ENCODE data around the gene MAPKAP1.

MAPKAP1 gene

DNA sequence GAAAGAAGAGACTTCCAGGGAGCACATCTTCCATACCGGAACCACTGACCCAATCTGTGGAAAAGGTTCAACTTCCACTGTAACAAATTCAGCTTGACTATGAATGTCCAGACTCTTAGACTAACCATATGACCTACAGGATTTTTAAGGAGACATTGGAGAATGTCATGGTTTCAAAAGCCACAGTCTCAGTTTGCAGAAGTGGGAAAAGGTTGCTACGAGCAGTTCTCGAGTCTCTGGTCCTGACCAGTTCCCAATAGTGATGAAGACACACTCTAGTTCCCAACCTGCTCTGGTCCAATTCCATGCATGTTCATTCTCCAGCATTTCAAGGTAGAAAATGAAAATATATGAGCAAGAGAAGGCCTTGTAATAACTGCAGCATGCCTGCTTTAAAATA lies 158.0 kb downstream of the MAPKAP1 start:
- H3K36me3 ChIP-seq (replicated peaks) = no peaks in the 10 kb centered on the region
- H3K27me3 ChIP-seq (replicated peaks) = no peaks in the 10 kb centered on the region
- DNase-seq = no peak
- no peak for TF ChIP-seq CTCF (IDR thresholded peaks at IDR 0.05; ENCODE audit: low read depth, low read length, missing control alignments)
- H3K27ac ChIP-seq = no peak overlapping the region
- H3K4me3 ChIP-seq (ENCODE audit: low read depth, low read length) = no peak overlapping the region
- in situ Hi-C loops (cut with HindIII; ENCODE audit: low pct_ligation_motif_present, low sequenced_read_pairs) = no loop called here

DNA sequence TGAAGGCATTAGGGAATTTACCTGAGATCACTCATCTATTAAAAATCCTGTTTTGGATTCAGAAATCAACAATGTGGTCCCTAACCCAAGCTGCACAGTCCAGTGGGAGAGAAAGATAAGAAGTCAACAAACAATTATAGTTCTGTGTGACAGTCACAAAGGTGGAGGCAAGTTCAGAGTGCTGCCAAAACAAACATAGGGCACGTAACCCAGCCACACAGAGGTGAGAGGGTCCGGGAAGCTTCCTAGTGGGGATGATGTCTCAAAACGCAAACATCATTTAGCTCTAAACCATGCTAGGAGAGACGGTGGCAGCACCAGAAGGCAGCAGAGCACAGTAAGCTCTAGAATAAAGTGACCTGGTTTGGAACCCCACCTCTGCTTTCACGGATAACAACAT lies 158.9 kb downstream of the MAPKAP1 start:
- H3K27me3 ChIP-seq (replicated peaks) = no peaks in the 10 kb centered on the region
- no peak overlapping the region for H3K4me3 ChIP-seq (ENCODE audit: low read depth, low read length)
- no peak for TF ChIP-seq CTCF (IDR thresholded peaks at IDR 0.05; ENCODE audit: low read depth, low read length, missing control alignments)
- H3K27ac ChIP-seq = no peak overlapping the region
- H3K36me3 ChIP-seq (replicated peaks) = no peaks in the 10 kb centered on the region
- in situ Hi-C loops (cut with HindIII; ENCODE audit: low pct_ligation_motif_present, low sequenced_read_pairs) = no loop called here
- no peak for DNase-seq

- H3K27ac ChIP-seq = no peak overlapping the region
- TF ChIP-seq CTCF (IDR thresholded peaks at IDR 0.05; ENCODE audit: low read depth, low read length, missing control alignments) = no peak
- in situ Hi-C loops (cut with HindIII; ENCODE audit: low pct_ligation_motif_present, low sequenced_read_pairs) = no loop called here
Measured at GRCh38 chr9:125547368-125547767, 159.6 kb downstream of the MAPKAP1 start.

GRCh38 chr9:125545845-125546244 lies 161.2 kb downstream of the MAPKAP1 start:
- Histone ChIP-seq H3K27me3 (replicated peaks) (no peaks in the 10 kb centered on the region), H3K4me3 (ENCODE audit: low read depth, low read length) (no peak overlapping the region), H3K36me3 (replicated peaks) (no peaks in the 10 kb centered on the region), H3K27ac (no peak overlapping the region)
- DNase-seq = no peak
- in situ Hi-C loops (cut with HindIII; ENCODE audit: low pct_ligation_motif_present, low sequenced_read_pairs) = no loop called here
- no peak for TF ChIP-seq CTCF (IDR thresholded peaks at IDR 0.05; ENCODE audit: low read depth, low read length, missing control alignments)

More at GRCh38 chr9:125547368-125547767, 159.6 kb downstream of the MAPKAP1 start:
- no peaks in the 10 kb centered on the region for H3K36me3 ChIP-seq (replicated peaks)
- no peaks in the 10 kb centered on the region for H3K27me3 ChIP-seq (replicated peaks)
- no peak overlapping the region for H3K4me3 ChIP-seq (ENCODE audit: low read depth, low read length)
- DNase-seq = no peak

DNA sequence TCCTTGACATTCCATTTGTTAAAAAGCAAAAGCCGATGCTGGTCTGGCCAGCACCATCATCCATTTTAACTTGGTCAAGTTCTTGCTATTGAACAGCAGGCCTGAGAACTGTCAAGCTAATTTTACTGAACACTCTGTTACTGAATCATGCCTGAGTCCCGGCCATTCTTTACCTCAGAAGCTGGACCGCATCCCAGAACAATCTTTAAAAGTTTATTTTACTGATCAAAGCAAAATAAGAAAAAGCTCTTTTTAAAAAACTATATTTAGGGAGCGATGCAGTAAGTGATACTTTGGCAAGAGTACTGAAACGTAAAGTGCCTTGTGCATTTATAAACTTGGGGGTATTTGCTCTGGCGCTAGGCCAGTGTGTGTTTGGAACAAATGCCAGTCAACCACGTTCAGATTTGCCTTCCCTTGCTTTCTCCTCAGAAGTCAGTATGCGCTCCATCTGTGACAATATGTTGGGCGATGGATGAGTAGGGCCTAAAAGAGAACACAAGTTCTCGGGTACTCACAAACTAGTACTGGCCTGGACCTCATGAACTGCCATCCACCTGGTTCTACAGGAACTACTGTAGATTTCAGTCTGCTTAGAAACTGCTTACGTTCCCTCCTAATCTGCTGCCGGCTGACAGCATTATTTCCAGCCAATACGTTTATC lies 161.9 kb downstream of the MAPKAP1 start:
- no peaks in the 10 kb centered on the region for H3K36me3 ChIP-seq (replicated peaks)
- in situ Hi-C loops (cut with HindIII; ENCODE audit: low pct_ligation_motif_present, low sequenced_read_pairs) = no loop called here
- H3K4me3 ChIP-seq (ENCODE audit: low read depth, low read length) = no peak overlapping the region
- H3K27me3 ChIP-seq (replicated peaks) = no peaks in the 10 kb centered on the region
- no peak for TF ChIP-seq CTCF (IDR thresholded peaks at IDR 0.05; ENCODE audit: low read depth, low read length, missing control alignments)
- DNase-seq = peak; percentile 46
- no peak overlapping the region for H3K27ac ChIP-seq

DNA sequence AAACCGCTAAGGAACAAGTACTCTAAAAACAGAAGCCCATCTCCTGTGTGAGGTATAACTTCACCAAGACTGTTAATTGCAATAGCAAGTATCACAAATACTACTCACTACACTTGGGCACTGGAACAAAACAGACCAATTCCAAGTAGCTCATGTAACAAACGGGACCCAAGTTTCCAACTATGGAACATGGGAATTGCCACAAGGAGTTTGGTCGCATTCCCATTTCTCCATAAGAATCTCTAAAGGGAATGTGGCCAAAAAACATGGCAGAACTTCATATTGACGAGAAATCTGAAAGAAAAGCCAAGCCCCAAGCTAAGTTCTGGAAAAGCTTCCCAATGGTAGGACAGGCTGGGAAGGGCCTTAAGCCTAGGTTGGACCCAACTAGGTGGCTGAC lies 162.5 kb downstream of the MAPKAP1 start:
- in situ Hi-C loops (cut with HindIII; ENCODE audit: low pct_ligation_motif_present, low sequenced_read_pairs) = no loop called here
- no peak for DNase-seq
- TF ChIP-seq CTCF (IDR thresholded peaks at IDR 0.05; ENCODE audit: low read depth, low read length, missing control alignments) = no peak
- Histone ChIP-seq H3K36me3 (replicated peaks) (no peaks in the 10 kb centered on the region), H3K27ac (no peak overlapping the region), H3K27me3 (replicated peaks) (no peaks in the 10 kb centered on the region), H3K4me3 (ENCODE audit: low read depth, low read length) (no peak overlapping the region)
